ENCODE data around the gene ARHGAP18. TPM values are rescaled to one million over a fixed set of nuclear protein-coding genes. Genes with fewer than 3 reads are reported as not detected.

ARHGAP18 gene
- total RNA-seq, 6 donors from 2014 or later = 30.4 to 56.8 (median 48.9) TPM

GRCh38 chr6:129700666-129701065 is 9.3 kb downstream of the ARHGAP18 start:
- H3K27me3 ChIP-seq = no peaks in the 10 kb centered on the region
- DNase-seq (no peak), ATAC-seq (ENCODE audit: low FRiP score in 2 of 2) (no peak)
- H3K27ac ChIP-seq = peak overlapping the region in 1 of 4 donors; percentile 69
- H3K9me3 ChIP-seq = no peaks in the 10 kb centered on the region
- peaks cover 20 to 47% (median 39%) of the 10 kb centered on the region in 4 donors for H3K4me1 ChIP-seq
- 79 to 89% methylated on average over 2 of the region's 2 CpGs for WGBS, 2 donors
- TF ChIP-seq CTCF (IDR thresholded peaks at IDR 0.05) = no peak
- no peak for TF ChIP-seq POLR2A (IDR thresholded peaks at IDR 0.05)
- TF ChIP-seq POLR2AphosphoS5 (IDR thresholded peaks at IDR 0.05) = no peak
- TF ChIP-seq EP300 (IDR thresholded peaks at IDR 0.05) = no peak
- H3K4me3 ChIP-seq = no peak overlapping the region
- H3K36me3 ChIP-seq = no peaks in the 10 kb centered on the region

GRCh38 chr6:129699659-129700058 is 10.3 kb downstream of the ARHGAP18 start:
- Histone ChIP-seq H3K27me3 (no peaks in the 10 kb centered on the region), H3K4me3 (no peak overlapping the region), H3K27ac (no peak overlapping the region), H3K9me3 (no peaks in the 10 kb centered on the region), H3K4me1 (peaks cover 25 to 53% (median 42%) of the 10 kb centered on the region in 4 donors), H3K36me3 (no peaks in the 10 kb centered on the region)
- DNase-seq (no peak), ATAC-seq (ENCODE audit: low FRiP score in 2 of 2) (no peak)
- WGBS, 2 donors = 60 to 68% methylated on average over 2 of the region's 2 CpGs
- TF ChIP-seq POLR2A (IDR thresholded peaks at IDR 0.05) (no peak), EP300 (IDR thresholded peaks at IDR 0.05) (no peak), CTCF (IDR thresholded peaks at IDR 0.05) (no peak), POLR2AphosphoS5 (IDR thresholded peaks at IDR 0.05) (no peak)

- TF ChIP-seq CTCF (IDR thresholded peaks at IDR 0.05) = no peak
- TF ChIP-seq POLR2A (IDR thresholded peaks at IDR 0.05) = no peak
- TF ChIP-seq POLR2AphosphoS5 (IDR thresholded peaks at IDR 0.05) = no peak
- no peak for TF ChIP-seq EP300 (IDR thresholded peaks at IDR 0.05)
- no peaks in the 10 kb centered on the region for H3K36me3 ChIP-seq
- 81 to 92% methylated on average over 9 of the region's 9 CpGs for WGBS, 2 donors
- no peaks in the 10 kb centered on the region for H3K27me3 ChIP-seq
- H3K27ac ChIP-seq = no peak overlapping the region
- H3K4me3 ChIP-seq = no peak overlapping the region
- no peaks in the 10 kb centered on the region for H3K9me3 ChIP-seq
- H3K4me1 ChIP-seq = peaks cover 25 to 58% (median 43%) of the 10 kb centered on the region in 4 donors
- no peak for ATAC-seq (ENCODE audit: low FRiP score in 2 of 2)
- DNase-seq = no peak
These were observed 11.5 kb downstream of the ARHGAP18 start for GRCh38 chr6:129698430-129698829.

- no peak overlapping the region for H3K27ac ChIP-seq
- H3K9me3 ChIP-seq = no peaks in the 10 kb centered on the region
- ATAC-seq (ENCODE audit: low FRiP score in 2 of 2) (no peak), DNase-seq (no peak)
- H3K27me3 ChIP-seq = no peaks in the 10 kb centered on the region
- TF ChIP-seq CTCF (IDR thresholded peaks at IDR 0.05) (no peak), EP300 (IDR thresholded peaks at IDR 0.05) (no peak), POLR2AphosphoS5 (IDR thresholded peaks at IDR 0.05) (no peak), POLR2A (IDR thresholded peaks at IDR 0.05) (no peak)
- no peak overlapping the region for H3K4me3 ChIP-seq
- no peaks in the 10 kb centered on the region for H3K36me3 ChIP-seq
- H3K4me1 ChIP-seq = peaks cover 25 to 57% (median 45%) of the 10 kb centered on the region in 4 donors
- 66 to 75% methylated on average over 2 of the region's 2 CpGs for WGBS, 2 donors
These were observed 12.2 kb downstream of the ARHGAP18 start for GRCh38 chr6:129697788-129698187.

- peaks cover 34 to 61% (median 48%) of the 10 kb centered on the region in 4 donors for H3K4me1 ChIP-seq
- DNase-seq = no peak
- H3K27me3 ChIP-seq = no peaks in the 10 kb centered on the region
- peak overlapping the region in 1 of 4 donors; percentile 38 for H3K27ac ChIP-seq
- TF ChIP-seq EP300 (IDR thresholded peaks at IDR 0.05) = no peak
- no peak for TF ChIP-seq CTCF (IDR thresholded peaks at IDR 0.05)
- TF ChIP-seq POLR2A (IDR thresholded peaks at IDR 0.05) = no peak
- TF ChIP-seq POLR2AphosphoS5 (IDR thresholded peaks at IDR 0.05) = no peak
- H3K4me3 ChIP-seq = no peak overlapping the region
- 63 to 81% methylated on average over 3 of the region's 3 CpGs for WGBS, 2 donors
- no peaks in the 10 kb centered on the region for H3K36me3 ChIP-seq
- peak in 1 of 2 donors; percentile 50 for ATAC-seq (ENCODE audit: low FRiP score in 2 of 2)
- H3K9me3 ChIP-seq = no peaks in the 10 kb centered on the region
These were observed 13.1 kb downstream of the ARHGAP18 start for GRCh38 chr6:129696843-129697242.
